GM10266 (cell line): Measurements from ENCODE around the gene P2RY11.

Experiments used
- DNase-seq: peaks from one replicate; pipeline ENCODE4 v3.0.0; 2012; ENCODE audit errors: extremely low spot score
- CTCF ChIP-seq: IDR thresholded peaks from 2 replicates; pipeline ENCODE4 v1.5.1; 2012; ENCODE audit warnings: mild to moderate bottlenecking, low read depth; ENCODE audit not compliant: control insufficient read depth, insufficient read depth; ENCODE audit errors: missing control alignments

P2RY11 gene

GRCh38 chr19:10136936-10137335 lies 25.4 kb downstream of the P2RY11 start:
- TF ChIP-seq CTCF, result no peak
- no peak for DNase-seq

GRCh38 chr19:10137751-10138682 lies 26.5 kb downstream of the P2RY11 start:
- no peak for DNase-seq
- no peak for TF ChIP-seq CTCF

- no peak for TF ChIP-seq CTCF
- DNase-seq, result no peak
These were observed 27.6 kb downstream of the P2RY11 start for GRCh38 chr19:10138879-10139795.

- TF ChIP-seq CTCF, result no peak
- no peak for DNase-seq
These were observed 28.5 kb downstream of the P2RY11 start for GRCh38 chr19:10139952-10140351.

GRCh38 chr19:10141479-10141878 lies 30.0 kb downstream of the P2RY11 start:
- DNase-seq, result no peak
- no peak for TF ChIP-seq CTCF

- no peak for TF ChIP-seq CTCF
- DNase-seq, result no peak
These were observed 30.5 kb downstream of the P2RY11 start for GRCh38 chr19:10141973-10142372.
